Right hindlimb (tissue), 1 donor: ENCODE data around the gene ATOH1.

Experiments
- DNase-seq: peaks from one replicate; pipeline ENCODE4 v3.0.0-alpha.2; 2018

ATOH1 gene

DNA sequence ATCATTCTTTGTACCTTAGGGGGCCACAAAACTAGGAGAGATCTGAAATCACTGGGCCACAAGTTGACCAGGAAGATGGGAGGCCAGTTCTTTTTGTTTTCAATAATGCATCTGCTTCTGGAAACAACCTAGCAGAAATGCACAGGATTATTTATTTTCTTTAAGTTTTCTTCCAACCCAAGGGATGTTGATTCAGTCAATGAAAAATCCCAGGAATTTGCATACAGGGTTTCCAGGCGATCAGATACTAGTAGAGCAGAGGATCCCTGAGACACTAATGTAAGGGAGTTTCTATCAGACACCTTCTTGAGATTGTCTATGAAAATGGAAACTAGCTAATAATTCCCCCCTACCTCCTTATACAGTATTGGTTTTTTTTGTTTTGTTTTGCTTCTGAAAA, 7.4 kb downstream of the ATOH1 start:
- DNase-seq = no peak

DNA sequence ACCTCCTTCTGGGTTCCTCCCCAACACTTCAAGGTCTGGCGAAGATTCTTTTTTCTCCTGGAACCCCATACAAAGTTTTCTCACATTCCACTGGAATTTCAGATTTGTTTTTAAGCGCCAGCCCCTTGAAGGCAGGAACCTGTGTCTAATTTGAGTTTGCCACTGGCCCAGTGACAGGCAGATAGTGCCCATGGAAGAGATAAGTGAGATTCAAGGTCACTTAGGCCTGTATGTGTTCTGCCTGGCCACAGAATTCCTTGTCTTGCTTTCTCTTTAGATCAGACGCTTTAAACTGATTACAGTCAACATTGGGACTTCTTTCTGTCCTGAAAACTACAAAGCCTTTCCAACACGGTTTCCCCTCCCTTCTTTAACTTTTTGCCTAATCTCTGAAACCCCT, 11.2 kb downstream of the ATOH1 start:
- DNase-seq = no peak

DNA sequence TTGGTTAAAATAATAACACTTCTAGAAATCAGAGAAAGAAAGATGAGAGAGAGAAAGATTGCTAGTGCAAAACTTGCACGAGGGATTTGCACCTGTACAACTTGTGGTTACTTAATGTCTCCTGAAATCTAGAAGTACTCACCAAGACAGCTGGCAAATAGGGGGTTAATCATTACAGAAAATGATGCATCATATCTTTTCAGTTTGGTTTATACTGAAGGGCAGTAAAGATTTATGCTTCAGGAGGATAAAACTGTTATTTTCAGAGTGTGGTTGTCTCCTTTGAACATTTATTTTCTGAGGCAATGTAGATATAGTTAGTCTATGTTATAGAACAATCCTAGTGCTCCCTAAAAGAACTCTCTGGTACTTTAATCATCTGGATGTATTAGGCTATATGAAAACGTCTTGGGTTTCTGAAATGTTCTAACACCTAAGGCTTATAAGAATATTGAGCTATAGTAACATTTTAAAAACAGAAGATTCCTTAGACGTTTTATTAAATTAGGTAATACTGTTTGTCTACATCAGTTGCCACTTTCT, 13.3 kb downstream of the ATOH1 start:
- DNase-seq = no peak

DNA sequence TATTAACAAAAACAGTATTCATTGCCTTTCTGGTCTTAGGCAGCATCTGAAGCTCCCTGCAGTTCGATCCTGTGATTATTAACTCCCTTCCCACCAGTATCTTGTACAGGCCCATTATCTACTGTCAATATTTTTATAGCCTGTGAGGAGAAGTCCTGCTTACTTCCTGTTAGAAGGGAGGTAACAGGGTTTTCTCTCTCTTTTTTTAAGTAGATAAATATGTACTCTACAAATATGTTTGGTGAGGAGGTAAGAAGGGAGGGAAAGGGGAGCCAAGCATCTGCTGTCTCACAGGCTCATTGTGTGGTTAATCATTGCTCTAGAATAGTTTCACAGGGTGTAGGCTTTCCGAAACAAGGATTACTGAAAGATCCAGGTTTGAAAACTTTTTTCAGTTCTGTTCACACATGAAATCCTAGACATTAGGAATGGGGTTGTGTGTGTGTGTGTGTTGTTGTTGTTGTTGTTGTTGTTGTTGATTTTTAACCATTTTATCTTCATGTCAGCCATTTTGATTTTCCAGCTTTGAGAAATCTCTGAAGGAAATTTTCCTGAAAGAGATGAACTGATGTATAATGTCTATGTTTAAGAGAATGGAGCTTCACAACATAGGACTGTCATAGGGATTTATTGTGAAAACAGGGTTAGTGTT, 14.2 kb downstream of the ATOH1 start:
- no peak for DNase-seq

DNA sequence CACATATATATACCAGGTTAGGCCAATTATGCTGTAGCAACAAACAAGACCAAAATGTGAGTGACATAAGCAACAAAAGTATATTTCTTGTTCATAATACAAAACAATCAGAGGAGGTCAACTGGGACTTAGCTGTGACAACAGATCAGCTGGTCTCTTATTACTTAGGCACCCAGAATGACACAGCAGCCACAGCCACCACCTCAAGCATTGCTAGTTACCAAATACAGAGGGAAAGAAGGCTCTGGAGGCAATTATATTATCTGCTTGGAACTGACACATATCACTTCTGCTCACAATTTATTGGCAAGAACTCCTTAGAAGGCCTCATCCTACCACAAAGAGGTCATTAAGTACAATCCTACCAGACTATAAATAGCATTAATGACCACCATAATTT, 15.2 kb downstream of the ATOH1 start:
- DNase-seq = no peak

DNA sequence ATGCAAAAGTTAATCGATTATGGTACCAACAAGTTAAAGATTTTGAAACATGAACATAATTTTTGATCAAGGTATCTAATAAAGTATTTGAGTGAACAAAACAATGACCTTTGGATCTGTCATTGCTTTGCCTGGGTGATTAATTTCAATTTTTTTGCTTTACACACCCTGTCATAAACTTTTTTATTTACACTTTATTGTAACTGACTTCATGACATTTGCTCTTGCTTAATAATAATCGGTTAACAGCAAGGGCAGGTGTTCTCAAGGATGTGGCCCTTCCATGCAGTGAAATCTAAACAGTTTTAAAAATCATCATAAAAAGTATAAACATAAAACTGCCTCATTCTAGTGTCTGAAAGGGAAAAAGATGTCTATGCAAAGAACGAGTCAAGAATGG, 24.1 kb downstream of the ATOH1 start:
- DNase-seq = no peak

DNA sequence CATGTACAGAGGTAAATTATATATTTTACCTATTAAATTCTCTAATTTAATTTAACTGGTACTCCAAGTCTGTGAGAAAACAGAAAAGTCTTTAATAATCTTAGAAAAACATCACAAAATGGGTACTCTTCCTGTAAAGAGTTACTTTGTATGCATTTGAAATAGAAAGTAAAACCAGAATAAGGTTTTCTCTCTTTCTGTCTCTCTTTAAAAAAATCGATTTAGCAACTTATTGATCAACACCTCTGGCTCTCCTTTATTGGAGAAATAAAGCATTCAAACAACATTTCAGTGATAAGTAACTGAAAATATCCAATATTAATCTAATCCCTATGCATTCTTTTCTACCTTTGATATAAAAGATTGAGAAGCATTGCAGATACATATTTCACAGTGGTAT, 27.4 kb downstream of the ATOH1 start:
- DNase-seq = no peak

DNA sequence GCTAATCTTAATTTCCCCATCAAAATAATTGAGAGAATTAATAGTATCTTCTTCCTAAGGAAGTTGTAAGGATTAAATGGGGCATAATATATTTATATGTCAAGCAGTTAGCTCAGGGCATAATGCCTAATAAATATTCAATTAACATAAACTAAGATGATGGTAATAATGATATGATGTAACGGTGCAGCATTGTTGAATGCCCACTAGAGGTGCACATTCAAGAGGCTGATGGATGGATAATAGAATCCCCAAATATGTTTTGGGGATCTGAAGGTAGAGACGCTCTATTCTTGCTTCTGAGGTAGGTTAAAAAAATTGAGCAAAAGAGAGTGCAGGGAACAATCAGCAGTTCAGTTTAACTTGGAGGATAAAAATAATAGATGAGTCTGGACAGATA, 37.1 kb downstream of the ATOH1 start:
- no peak for DNase-seq

DNA sequence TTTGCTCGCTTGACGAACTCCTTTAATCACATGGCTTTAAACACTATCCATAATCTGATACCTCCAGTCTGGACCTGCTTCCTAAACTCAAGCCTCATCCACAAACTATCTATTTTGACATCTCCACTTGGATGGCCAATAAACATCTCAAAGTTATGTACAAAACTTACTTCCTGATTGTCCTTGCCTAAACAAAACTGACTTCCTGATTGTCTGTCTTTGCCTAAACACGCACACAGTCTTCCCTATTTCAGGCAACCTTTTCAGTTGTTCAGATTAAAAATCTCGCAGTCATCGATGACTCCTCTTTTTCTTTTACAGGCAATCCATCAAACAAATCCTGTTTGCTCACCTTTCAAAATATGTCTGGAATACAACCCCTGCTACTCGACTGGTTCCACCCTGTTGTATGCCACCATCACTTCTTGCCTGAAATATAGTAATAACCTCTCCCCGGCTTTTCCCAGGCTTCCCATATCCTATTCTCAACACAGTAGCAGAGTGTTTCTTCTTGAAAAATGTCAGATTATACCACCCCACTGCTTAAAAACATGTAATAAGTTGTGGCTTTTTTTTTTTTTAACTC, 39.0 kb downstream of the ATOH1 start:
- DNase-seq = no peak

DNA sequence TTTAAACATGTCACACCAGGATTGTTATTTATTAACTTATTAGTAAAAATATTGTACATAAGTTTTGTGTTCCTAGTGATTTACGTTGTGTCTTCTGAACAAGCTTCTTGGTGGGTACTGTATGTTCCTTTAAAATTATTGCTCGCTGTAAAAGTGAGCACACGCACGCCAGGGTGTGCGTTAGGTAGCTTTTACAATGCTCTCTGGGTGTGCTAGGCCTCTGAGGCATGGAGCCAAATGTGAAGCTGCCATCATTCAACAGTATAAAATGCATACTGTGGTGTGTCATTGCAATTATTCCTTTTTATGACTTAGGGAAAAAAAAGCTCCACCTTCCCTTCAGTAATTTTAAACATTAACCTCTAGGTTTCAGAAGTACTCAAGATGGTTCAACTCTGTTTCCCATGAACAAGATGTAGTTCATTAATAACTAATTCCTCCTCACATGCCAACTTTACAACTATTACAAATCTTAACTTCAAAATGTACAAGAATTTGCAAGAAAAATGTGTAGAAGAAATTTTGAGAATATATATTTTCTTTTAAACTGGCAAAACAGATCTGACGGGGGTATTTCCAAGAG, 42.4 kb downstream of the ATOH1 start:
- no peak for DNase-seq

DNA sequence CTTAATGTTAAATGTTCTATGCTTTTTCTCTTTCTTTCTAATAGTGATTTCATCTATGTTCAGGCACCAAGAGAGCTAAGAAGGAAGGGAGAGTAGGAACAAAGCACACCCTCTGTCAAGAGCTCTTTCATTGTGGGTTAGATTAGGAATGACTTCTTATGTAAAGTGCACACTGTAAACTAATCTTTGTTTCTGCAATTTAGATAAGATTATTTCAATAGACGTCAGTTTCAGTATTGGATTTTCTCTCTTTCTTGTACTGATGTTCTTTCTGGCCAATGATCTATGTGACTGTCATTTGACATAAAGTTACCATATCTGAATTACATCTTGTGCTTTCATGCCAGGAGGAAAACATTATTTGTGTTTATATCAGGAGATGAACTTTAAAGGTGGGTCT, 48.2 kb downstream of the ATOH1 start:
- DNase-seq = no peak

DNA sequence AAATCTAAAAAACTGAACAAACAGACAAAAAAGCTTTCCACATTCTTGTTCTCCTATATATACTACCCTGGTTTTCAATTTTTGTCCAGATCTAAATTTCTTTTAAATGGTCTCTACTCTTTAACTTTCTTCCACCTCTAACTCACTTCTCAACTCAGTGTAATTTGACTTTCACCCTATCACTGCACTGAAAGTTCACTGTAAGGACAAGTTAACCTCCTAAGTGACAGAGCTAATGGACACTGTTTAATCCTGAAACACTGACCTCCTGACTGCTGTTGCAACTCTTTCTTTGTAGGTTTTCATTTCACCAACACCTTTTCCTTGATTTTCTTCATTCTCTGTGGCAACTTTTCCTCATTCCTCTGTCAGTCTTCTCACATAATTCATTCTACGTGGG, 50.0 kb downstream of the ATOH1 start:
- DNase-seq = no peak

DNA sequence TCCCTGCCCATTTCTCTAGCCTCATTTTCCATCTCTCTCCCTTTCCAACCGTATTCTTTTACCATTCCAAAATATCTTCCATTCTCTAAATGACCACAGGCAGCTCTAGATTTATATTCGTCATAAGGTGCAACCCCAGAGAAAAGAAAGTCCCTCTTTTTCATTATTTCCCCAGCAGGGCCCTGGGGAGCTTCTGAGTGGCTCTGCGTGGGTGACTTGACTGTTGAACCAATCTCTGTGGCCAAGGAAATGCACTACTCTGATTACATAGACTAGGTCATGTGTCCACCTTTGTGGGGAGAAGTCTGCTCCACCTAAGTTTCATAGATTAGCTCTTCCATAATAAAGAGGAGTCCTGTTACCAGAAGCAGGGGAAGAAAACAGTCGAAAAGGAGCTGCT, 51.4 kb downstream of the ATOH1 start:
- no peak for DNase-seq
